T-helper 1 cell treated with Interleukin-12 subunit alpha and Interleukin-12 subunit beta and Interleukin-4 antibody, amounts not matched to agents 30 μg/mL and 1 μg/mL, for 36 hours (primary cell): Measurements from ENCODE around the gene ZACN.

Experiments
- H3K27ac Mint-ChIP-seq: one replicate; pipeline ENCODE4 v1.8.0; 2021; ENCODE audit warnings: mild to moderate bottlenecking, mixed read lengths
- H3K27me3 Mint-ChIP-seq: one replicate; pipeline ENCODE4 v1.8.0; 2021; ENCODE audit warnings: low read depth, mixed read lengths
- H3K36me3 Mint-ChIP-seq: one replicate; pipeline ENCODE4 v1.8.0; 2021; ENCODE audit warnings: low read depth, mixed read lengths
- H3K4me1 Mint-ChIP-seq: one replicate; pipeline ENCODE4 v1.8.0; 2021; ENCODE audit warnings: low read depth, mixed read lengths
- H3K4me3 Mint-ChIP-seq: one replicate; pipeline ENCODE4 v1.8.0; 2021; ENCODE audit warnings: mild to moderate bottlenecking, moderate library complexity, mixed read lengths
- H3K9me3 Mint-ChIP-seq: one replicate; pipeline ENCODE4 v1.8.0; 2021; ENCODE audit warnings: mixed read lengths

ZACN gene

GRCh38 chr17:76122431-76123190 is 43.6 kb downstream of the ZACN start:
- peak overlapping the region; percentile 55 for H3K27ac Mint-ChIP-seq
- peaks cover 19% of the 10 kb centered on the region for H3K4me1 Mint-ChIP-seq
- no peaks in the 10 kb centered on the region for H3K36me3 Mint-ChIP-seq
- no peak overlapping the region for H3K4me3 Mint-ChIP-seq
- H3K9me3 Mint-ChIP-seq: no peaks in the 10 kb centered on the region
- H3K27me3 Mint-ChIP-seq: no peaks in the 10 kb centered on the region

DNA sequence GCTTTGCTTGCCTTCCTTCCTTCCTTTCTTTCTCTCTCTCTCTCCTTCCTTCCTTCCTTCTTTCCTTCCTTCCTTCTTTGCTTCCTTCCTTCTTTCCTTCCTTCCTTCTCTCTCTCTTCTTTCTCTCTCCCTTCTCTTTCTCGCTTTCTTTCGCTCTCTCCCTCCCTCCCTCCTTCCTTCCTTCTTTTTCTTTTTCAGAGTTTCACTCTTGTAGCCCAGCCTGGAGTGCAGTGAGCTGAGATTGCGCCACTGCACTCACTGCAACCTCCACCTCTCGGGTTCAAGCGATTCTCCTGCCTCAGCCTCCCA is 44.2 kb downstream of the ZACN start:
- H3K27me3 Mint-ChIP-seq: no peaks in the 10 kb centered on the region
- H3K4me3 Mint-ChIP-seq: peak overlapping the region; percentile 46
- H3K4me1 Mint-ChIP-seq: peaks cover 19% of the 10 kb centered on the region
- no peaks in the 10 kb centered on the region for H3K9me3 Mint-ChIP-seq
- H3K27ac Mint-ChIP-seq: peak overlapping the region; percentile 55
- no peaks in the 10 kb centered on the region for H3K36me3 Mint-ChIP-seq

GRCh38 chr17:76123749-76124581 is 45.0 kb downstream of the ZACN start:
- Mint-ChIP-seq H3K9me3 (no peaks in the 10 kb centered on the region), H3K27me3 (no peaks in the 10 kb centered on the region), H3K27ac (peak overlapping the region; percentile 34), H3K36me3 (no peaks in the 10 kb centered on the region), H3K4me1 (peaks cover 19% of the 10 kb centered on the region), H3K4me3 (no peak overlapping the region)

- Mint-ChIP-seq H3K4me3 (no peak overlapping the region), H3K36me3 (no peaks in the 10 kb centered on the region), H3K27me3 (no peaks in the 10 kb centered on the region), H3K27ac (no peak overlapping the region), H3K9me3 (no peaks in the 10 kb centered on the region), H3K4me1 (peaks cover 19% of the 10 kb centered on the region)
Measured at GRCh38 chr17:76124582-76125390, 45.8 kb downstream of the ZACN start.

DNA sequence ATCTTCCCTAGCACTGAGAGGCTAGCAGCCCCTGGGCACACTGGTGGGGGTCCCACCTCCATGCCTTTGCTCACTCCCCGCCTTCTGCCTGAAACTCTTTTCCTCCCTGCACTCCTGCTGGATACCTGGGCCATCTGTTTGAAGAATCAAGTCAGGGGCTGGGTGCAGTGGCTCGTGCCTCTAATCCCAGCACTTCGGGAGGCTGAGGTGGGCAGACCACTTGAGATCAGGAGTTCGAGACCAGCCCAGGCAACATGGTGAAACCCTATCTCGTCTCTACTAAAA is 46.4 kb downstream of the ZACN start:
- H3K9me3 Mint-ChIP-seq: no peaks in the 10 kb centered on the region
- H3K4me3 Mint-ChIP-seq: no peak overlapping the region
- peaks cover 19% of the 10 kb centered on the region for H3K4me1 Mint-ChIP-seq
- no peak overlapping the region for H3K27ac Mint-ChIP-seq
- H3K36me3 Mint-ChIP-seq: no peaks in the 10 kb centered on the region
- H3K27me3 Mint-ChIP-seq: no peaks in the 10 kb centered on the region

- peaks cover 19% of the 10 kb centered on the region for H3K4me1 Mint-ChIP-seq
- no peaks in the 10 kb centered on the region for H3K27me3 Mint-ChIP-seq
- no peak overlapping the region for H3K4me3 Mint-ChIP-seq
- H3K36me3 Mint-ChIP-seq: no peaks in the 10 kb centered on the region
- H3K27ac Mint-ChIP-seq: no peak overlapping the region
- no peaks in the 10 kb centered on the region for H3K9me3 Mint-ChIP-seq
Measured at GRCh38 chr17:76125922-76126321, 46.9 kb downstream of the ZACN start.

DNA sequence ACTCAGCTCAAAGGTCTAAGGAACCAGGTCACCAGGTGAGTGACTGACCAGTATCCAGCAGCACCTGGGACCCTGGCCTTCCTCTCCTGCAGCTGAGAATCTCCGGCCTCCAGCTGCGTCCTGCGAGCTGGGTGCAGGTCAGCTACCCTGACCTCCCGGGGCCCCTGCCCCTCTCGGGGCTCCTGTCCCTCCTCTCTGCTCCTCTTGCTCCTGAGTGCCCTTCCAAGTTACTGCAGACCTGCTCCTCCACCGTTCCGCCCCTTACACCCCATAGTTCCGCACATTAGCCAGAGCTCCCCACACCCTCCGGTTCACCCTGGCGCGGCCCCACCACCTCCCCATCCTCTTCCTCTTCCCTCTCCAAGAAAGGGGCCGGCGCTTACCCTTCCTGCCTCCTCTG is 51.5 kb downstream of the ZACN start:
- Mint-ChIP-seq H3K9me3 (no peaks in the 10 kb centered on the region), H3K27me3 (peaks cover 3% of the 10 kb centered on the region), H3K4me3 (no peak overlapping the region), H3K4me1 (peaks cover 22% of the 10 kb centered on the region), H3K27ac (no peak overlapping the region), H3K36me3 (no peaks in the 10 kb centered on the region)

DNA sequence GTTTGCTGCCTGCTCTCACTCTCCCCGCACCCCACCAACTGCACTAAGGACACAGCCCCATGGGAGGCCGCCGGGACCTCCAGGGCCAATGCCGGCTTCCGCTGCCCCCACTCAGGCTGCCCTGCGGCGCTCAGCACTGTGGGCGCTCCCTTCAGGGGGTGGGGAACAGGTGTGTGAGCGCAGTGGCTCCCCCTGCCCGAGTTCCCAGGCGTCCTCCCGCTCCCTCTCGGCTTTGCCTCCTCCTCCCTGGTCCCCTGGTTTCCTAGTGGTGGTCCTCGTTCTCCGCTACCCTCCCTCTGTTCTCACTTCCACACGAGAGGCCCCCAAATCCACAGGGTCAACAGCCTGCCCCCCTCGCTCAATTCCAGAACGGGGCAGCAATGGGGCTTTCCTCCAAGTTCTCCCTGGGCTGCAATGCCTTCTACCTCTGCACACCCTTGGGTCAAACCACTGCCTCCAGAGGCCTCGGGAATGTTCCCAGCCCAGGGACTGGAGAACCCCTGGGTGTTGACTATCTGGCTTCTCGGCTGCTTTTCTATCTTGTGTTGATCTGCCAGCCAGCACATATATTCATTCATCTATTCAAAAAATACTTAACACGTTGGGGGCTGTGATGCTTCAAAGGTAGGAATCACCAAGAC is 52.2 kb downstream of the ZACN start:
- Mint-ChIP-seq H3K9me3 (no peaks in the 10 kb centered on the region), H3K4me1 (peaks cover 17% of the 10 kb centered on the region), H3K27me3 (peaks cover 3% of the 10 kb centered on the region), H3K27ac (no peak overlapping the region), H3K36me3 (no peaks in the 10 kb centered on the region), H3K4me3 (no peak overlapping the region)

DNA sequence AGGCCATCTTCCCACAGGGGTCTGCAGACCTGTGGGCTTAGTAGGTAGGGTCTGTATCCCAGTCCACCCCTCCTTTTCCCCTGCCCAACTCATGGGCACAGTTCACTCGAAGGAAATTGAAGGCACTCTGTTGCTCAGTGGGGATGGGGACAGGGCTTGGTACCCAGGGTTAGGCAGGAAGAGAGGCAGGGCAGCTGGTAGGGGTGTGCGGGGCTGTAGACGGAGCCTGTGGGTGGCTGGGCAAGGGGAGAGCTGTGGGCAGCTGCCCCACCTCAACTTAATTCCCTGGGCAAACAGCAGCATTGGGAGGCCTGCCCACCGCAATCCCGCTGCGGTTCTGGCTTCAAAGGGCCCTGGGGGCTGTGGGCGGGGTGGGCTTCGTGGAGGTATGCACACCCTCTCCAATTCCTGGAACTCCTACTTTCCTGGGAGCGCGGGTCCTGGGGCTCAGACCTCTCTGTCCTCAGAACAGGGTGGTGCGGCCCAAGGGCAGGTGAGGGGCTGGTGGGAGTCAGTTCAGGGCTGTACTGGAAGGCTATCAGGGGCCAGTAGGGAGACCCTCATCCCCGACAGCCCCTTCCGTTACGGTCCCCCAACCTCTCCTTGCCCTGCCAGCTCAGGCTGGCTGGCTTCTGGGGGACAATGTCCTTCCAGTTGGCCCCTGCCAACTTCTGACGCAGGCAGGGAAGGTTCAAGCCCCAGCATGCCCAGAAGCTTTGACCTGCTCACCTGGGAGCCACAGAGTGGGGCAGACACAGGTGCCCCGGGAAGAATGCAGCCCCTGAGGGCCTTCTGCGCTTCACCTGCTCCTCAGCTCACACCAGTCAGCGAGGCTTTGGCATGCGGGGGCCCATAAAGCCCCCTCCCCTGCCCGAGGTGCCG is 53.0 kb downstream of the ZACN start:
- Mint-ChIP-seq H3K27ac (no peak overlapping the region), H3K4me1 (peaks cover 12% of the 10 kb centered on the region), H3K9me3 (no peaks in the 10 kb centered on the region), H3K36me3 (no peaks in the 10 kb centered on the region), H3K27me3 (peaks cover 3% of the 10 kb centered on the region), H3K4me3 (no peak overlapping the region)
